ENCODE data around the gene ROCK2.

GRCh38 chr2:11160731-11161455, 183.5 kb downstream of the ROCK2 start:
- TF ChIP-seq CTCF (IDR thresholded peaks at IDR 0.05) (no peak), EP300 (IDR thresholded peaks at IDR 0.05) (no peak), POLR2A (IDR thresholded peaks at IDR 0.05) (no peak), POLR2AphosphoS5 (IDR thresholded peaks at IDR 0.05) (no peak)
